Naive thymus-derived CD8-positive, alpha-beta T cell (primary cell): Measurements from ENCODE around the gene RNF207. TPM values are rescaled to one million over a fixed set of nuclear protein-coding genes. Genes with fewer than 3 reads are reported as not detected.

Experiments
- ATAC-seq, 2 donors: fragments of 150-1000 bp; cut with Tn5 transposase in 1 of 2; sonication (Bioruptor Pico), chemical (Tn5 transposase) in 1 of 2; 1 replicate in 1 of 2; 2 replicates in 1 of 2; pipeline ENCODE4 v1.10.0; 2021; ENCODE audit warnings: mild to moderate bottlenecking in 2 of 2, moderate library complexity in 2 of 2
- POLR2A ChIA-PET: fragments of 350-600 bp; sonication (Branson Sonifier 250); formaldehyde crosslinking; loops from one replicate; lab custom pipeline; 2021; ENCODE audit warnings: antibody characterized with exemption; lab: Charles Lee
- DNase-seq, 10 donors: peaks; one replicate each; pipeline versions ENCODE4 v3.0.0 to v3.0.0-alpha.2; 2020 to 2022
- H3K27ac Mint-ChIP-seq, 10 donors: one replicate each; pipeline ENCODE4 v1.8.0; 2020 to 2022; ENCODE audit warnings: mild to moderate bottlenecking in 10 of 10, mixed read lengths in 10 of 10, moderate library complexity in 4 of 10, inconsistent platforms in 1 of 10
- H3K27me3 Mint-ChIP-seq, 5 donors: one replicate each; pipeline ENCODE4 v1.8.0; 2021 to 2022; ENCODE audit warnings: mixed read lengths in 5 of 5
- H3K36me3 Mint-ChIP-seq, 3 donors: one replicate each; pipeline ENCODE4 v1.8.0; 2020 to 2022; ENCODE audit warnings: mixed read lengths in 3 of 3, mild to moderate bottlenecking in 2 of 3, inconsistent platforms in 1 of 3
- H3K4me1 Mint-ChIP-seq, 4 donors: one replicate each; pipeline ENCODE4 v1.8.0; 2021 to 2022; ENCODE audit warnings: mixed read lengths in 4 of 4
- H3K4me3 Mint-ChIP-seq, 10 donors: one replicate each; pipeline ENCODE4 v1.8.0; 2020 to 2022; ENCODE audit warnings: mild to moderate bottlenecking in 10 of 10, mixed read lengths in 10 of 10, moderate library complexity in 6 of 10, inconsistent platforms in 1 of 10
- H3K9me3 Mint-ChIP-seq, 9 donors: one replicate each; pipeline ENCODE4 v1.8.0; 2020 to 2022; ENCODE audit warnings: mixed read lengths in 9 of 9, mild to moderate bottlenecking in 3 of 9, inconsistent platforms in 1 of 9, moderate library complexity in 1 of 9
- polyA plus RNA-seq, 3 donors: library from polyadenylated mRNA; unstranded; fragments of 300-500 nt; fragmentation: Illumina TruSeq; gene quantifications; one replicate each; pipeline ENCODE4 v1.2.3, GENCODE V29; 2021
- total RNA-seq, 8 experiments: library from RNA in 2 of 8; stranded (reverse) in 2 of 8; gene quantifications; one replicate each; pipeline ENCODE4 v1.2.3 and lab custom pipeline; 2021 to 2026

The RNF207 gene
- total RNA-seq (under 1 TPM; 0.36 to 0.47 TPM), polyA plus RNA-seq (not detected), total RNA-seq (lab: John Stamatoyannopoulos, UW) (0 to 3.7 (median 1.3) reads per million in 6 experiments)

GRCh38 chr1:6205849-6206519 lies at the start of gene RNF207:
TSS of gene RNF207 (plus strand) at chr1:6206119. CDS start at chr1:6206536, 417 bp downstream.
- no peaks in the 10 kb centered on the region for H3K36me3 Mint-ChIP-seq
- DNase-seq = peak in 5 of 10 donors; percentile 12 to 68 (median 35)
- POLR2A ChIA-PET = interaction anchor here (0.6 to 1.2 kb wide), 3 partner anchors 7 to 14 kb away, joined by 3 to 4 read pairs (median 3); no protein-coding TSS in a partner anchor
- H3K27ac Mint-ChIP-seq = no peak within 1 kb of the TSS
- peaks cover 3 to 41% (median 11%) of the 10 kb centered on the region in 5 donors for H3K27me3 Mint-ChIP-seq
- peak; percentile 57 to 74 for ATAC-seq
- peaks cover 2 to 17% (median 13%) of the 10 kb centered on the region in 4 donors for H3K4me1 Mint-ChIP-seq
- H3K9me3 Mint-ChIP-seq = no peaks in the 10 kb centered on the region
- H3K4me3 Mint-ChIP-seq = peak within 1 kb of the TSS; percentile 64 to 83 (median 74)

GRCh38 chr1:6157132-6157527 lies 48.8 kb upstream of the RNF207 start:
- ATAC-seq (no peak), DNase-seq (no peak)
- Mint-ChIP-seq H3K9me3 (no peaks in the 10 kb centered on the region), H3K27me3 (peaks cover 0 to 31% (median 11%) of the 10 kb centered on the region in 5 donors), H3K4me1 (peaks cover 0 to 16% (median 6%) of the 10 kb centered on the region in 4 donors), H3K27ac (no peak overlapping the region), H3K36me3 (no peaks in the 10 kb centered on the region), H3K4me3 (no peak overlapping the region)
- POLR2A ChIA-PET = interaction anchor here (0.6 kb wide), 2 partner anchors 46 to 384 kb away, joined by 3 to 4 read pairs; no protein-coding TSS in a partner anchor

- Mint-ChIP-seq H3K4me3 (no peak overlapping the region), H3K4me1 (peaks cover 0 to 12% (median 5%) of the 10 kb centered on the region in 4 donors), H3K27me3 (peaks cover 0 to 31% (median 11%) of the 10 kb centered on the region in 5 donors), H3K27ac (peak overlapping the region in 2 of 10 donors; percentile 3 to 28), H3K9me3 (no peaks in the 10 kb centered on the region), H3K36me3 (no peaks in the 10 kb centered on the region)
- POLR2A ChIA-PET = interaction anchor here (0.6 kb wide), 1 partner anchor 47 kb away, joined by 4 read pairs; no protein-coding TSS in a partner anchor
- no peak for ATAC-seq
- no peak for DNase-seq
Observed at GRCh38 chr1:6157528-6158174, 48.3 kb upstream of the RNF207 start.

- POLR2A ChIA-PET = no interaction called here
- no peaks in the 10 kb centered on the region for H3K9me3 Mint-ChIP-seq
Observed at GRCh38 chr1:6158181-6158580, 47.7 kb upstream of the RNF207 start.

GRCh38 chr1:6162341-6162740 lies 43.6 kb upstream of the RNF207 start:
- DNase-seq = no peak
- Mint-ChIP-seq H3K27me3 (peaks cover 0 to 48% (median 17%) of the 10 kb centered on the region in 5 donors), H3K36me3 (no peaks in the 10 kb centered on the region), H3K9me3 (no peaks in the 10 kb centered on the region), H3K4me3 (no peak overlapping the region), H3K27ac (no peak overlapping the region), H3K4me1 (no peaks in the 10 kb centered on the region)
- ATAC-seq = no peak
- POLR2A ChIA-PET = no interaction called here

More at GRCh38 chr1:6158181-6158580, 47.7 kb upstream of the RNF207 start:
- ATAC-seq (no peak), DNase-seq (no peak)
- H3K36me3 Mint-ChIP-seq = no peaks in the 10 kb centered on the region
- H3K27ac Mint-ChIP-seq = no peak overlapping the region
- peaks cover 0 to 34% (median 11%) of the 10 kb centered on the region in 5 donors for H3K27me3 Mint-ChIP-seq
- peaks cover 0 to 12% (median 5%) of the 10 kb centered on the region in 4 donors for H3K4me1 Mint-ChIP-seq
- H3K4me3 Mint-ChIP-seq = no peak overlapping the region

- Mint-ChIP-seq H3K36me3 (no peaks in the 10 kb centered on the region), H3K4me1 (no peaks in the 10 kb centered on the region), H3K4me3 (no peak overlapping the region), H3K27ac (no peak overlapping the region), H3K27me3 (peaks cover 0 to 52% (median 16%) of the 10 kb centered on the region in 5 donors), H3K9me3 (no peaks in the 10 kb centered on the region)
- no peak for DNase-seq
- no peak for ATAC-seq
- POLR2A ChIA-PET = no interaction called here
Observed at GRCh38 chr1:6162773-6163172, 43.1 kb upstream of the RNF207 start.

- Mint-ChIP-seq H3K27ac (no peak overlapping the region), H3K36me3 (no peaks in the 10 kb centered on the region), H3K4me3 (no peak overlapping the region), H3K27me3 (peaks cover 1 to 58% (median 16%) of the 10 kb centered on the region in 5 donors), H3K4me1 (no peaks in the 10 kb centered on the region), H3K9me3 (no peaks in the 10 kb centered on the region)
- DNase-seq (no peak), ATAC-seq (no peak)
- POLR2A ChIA-PET = no interaction called here
Observed at GRCh38 chr1:6163191-6163972, 42.5 kb upstream of the RNF207 start.

- no peaks in the 10 kb centered on the region for H3K36me3 Mint-ChIP-seq
Observed at GRCh38 chr1:6163973-6164617, 41.8 kb upstream of the RNF207 start.

GRCh38 chr1:6165027-6165426 lies 40.9 kb upstream of the RNF207 start:
- peaks cover 2 to 56% (median 20%) of the 10 kb centered on the region in 5 donors for H3K27me3 Mint-ChIP-seq
- H3K4me1 Mint-ChIP-seq = no peaks in the 10 kb centered on the region
- ATAC-seq (no peak), DNase-seq (peak in 1 of 10 donors; percentile 35)
- POLR2A ChIA-PET = no interaction called here
- H3K4me3 Mint-ChIP-seq = no peak overlapping the region
- no peaks in the 10 kb centered on the region for H3K9me3 Mint-ChIP-seq
- no peak overlapping the region for H3K27ac Mint-ChIP-seq
- H3K36me3 Mint-ChIP-seq = no peaks in the 10 kb centered on the region

More at GRCh38 chr1:6163973-6164617, 41.8 kb upstream of the RNF207 start:
- H3K4me1 Mint-ChIP-seq = no peaks in the 10 kb centered on the region
- H3K4me3 Mint-ChIP-seq = no peak overlapping the region
- POLR2A ChIA-PET = no interaction called here
- no peak overlapping the region for H3K27ac Mint-ChIP-seq
- DNase-seq = no peak
- H3K9me3 Mint-ChIP-seq = no peaks in the 10 kb centered on the region
- no peak for ATAC-seq
- peaks cover 2 to 56% (median 22%) of the 10 kb centered on the region in 5 donors for H3K27me3 Mint-ChIP-seq

- peaks cover 2 to 54% (median 20%) of the 10 kb centered on the region in 5 donors for H3K27me3 Mint-ChIP-seq
- H3K36me3 Mint-ChIP-seq = no peaks in the 10 kb centered on the region
- no peak for ATAC-seq
- no peaks in the 10 kb centered on the region for H3K9me3 Mint-ChIP-seq
- no peaks in the 10 kb centered on the region for H3K4me1 Mint-ChIP-seq
- no peak for DNase-seq
- H3K4me3 Mint-ChIP-seq = no peak overlapping the region
- POLR2A ChIA-PET = no interaction called here
- H3K27ac Mint-ChIP-seq = no peak overlapping the region
Observed at GRCh38 chr1:6165441-6165985, 40.4 kb upstream of the RNF207 start.

- H3K4me1 Mint-ChIP-seq = no peaks in the 10 kb centered on the region
- POLR2A ChIA-PET = no interaction called here
- ATAC-seq (no peak), DNase-seq (no peak)
- no peaks in the 10 kb centered on the region for H3K9me3 Mint-ChIP-seq
- no peak overlapping the region for H3K4me3 Mint-ChIP-seq
- H3K27ac Mint-ChIP-seq = no peak overlapping the region
- peaks cover under 1 to 48% (median 16%) of the 10 kb centered on the region in 5 donors for H3K27me3 Mint-ChIP-seq
- no peaks in the 10 kb centered on the region for H3K36me3 Mint-ChIP-seq
Observed at GRCh38 chr1:6166221-6166620, 39.7 kb upstream of the RNF207 start.
